K562 (cell line): ENCODE measurements around the gene RWDD1. TPM values are rescaled to one million over a fixed set of nuclear protein-coding genes. Genes with fewer than 3 reads are reported as not detected.

Experiments used
- ATAC-seq: fragments of 200-7000 bp; cut with Tn5 transposase; 3 replicates; pipeline ENCODE4 v1.9.1; 2020; ENCODE audit warnings: moderate library complexity
- BruUV-seq: library from RNA; stranded (reverse); fragments of 400-500 nt; replicated peaks from 2 replicates; lab custom pipeline; 2021; lab: Mats Ljungman, UMichigan
- CTCF ChIA-PET: fragments of 300-600 bp; formaldehyde crosslinking; extraction: SDS; loops from one replicate; lab custom pipeline; 2021; ENCODE audit warnings: low intra/inter-chr PET ratio; lab: Yijun Ruan, JAX
- POLR2A ChIA-PET: fragments of 300-600, 350-650 bp; sonication (Branson Sonifier 250); formaldehyde crosslinking; extraction: SDS; loops from one replicate; lab custom pipeline; 2021; ENCODE audit warnings: antibody characterized with exemption, inconsistent platforms; lab: Yijun Ruan, JAX
- DNase-seq, 4 experiments: peaks; one replicate each; pipeline versions ENCODE4 v3.0.0 to v3.0.0-alpha.2; 2011 to 2018; ENCODE audit warnings: low spot score in 3 of 4, mixed read lengths in 3 of 4; ENCODE audit errors: extremely low read depth in 1 of 4
- FAIRE-seq: peaks from 2 replicates; lab custom pipeline; 2011; peaks lifted over from hg19 to GRCh38; lab: Jason Lieb, UNC
- H2AFZ ChIP-seq: 2 replicates; pipeline ENCODE4 v1.6.0; 2011; ENCODE audit warnings: low read depth, low read length, control low read depth, inconsistent platforms
- H3K27ac ChIP-seq: fragments of 200-600 bp; 3 replicates; pipeline ENCODE4 v1.8.0; 2011; ENCODE audit warnings: low read depth, mild to moderate bottlenecking, control low read depth, inconsistent platforms, low read length, moderate library complexity, mixed read lengths; ENCODE audit errors: extremely low read depth
- H3K27me3 ChIP-seq, 2 experiments: fragments of 300-600 bp in 1 of 2; 2 replicates in 1 of 2; 3 replicates in 1 of 2; pipeline versions ENCODE4 v1.6.0 to v1.8.0; 2011; ENCODE audit warnings: inconsistent platforms in 2 of 2, low read length in 2 of 2, mild to moderate bottlenecking in 1 of 2, mixed read lengths in 1 of 2, moderate library complexity in 1 of 2; ENCODE audit not compliant: control insufficient read depth in 2 of 2, insufficient read depth in 2 of 2
- H3K36me3 ChIP-seq: fragments of 300-600 bp; 3 replicates; pipeline ENCODE4 v1.8.0; 2011; ENCODE audit warnings: mild to moderate bottlenecking, low read length, inconsistent platforms; ENCODE audit not compliant: control insufficient read depth, insufficient read depth
- H3K4me1 ChIP-seq, 2 experiments: fragments of 200-600 bp in 1 of 2; replicated peaks in 1 of 2; 2 replicates in 1 of 2; 3 replicates in 1 of 2; pipeline versions ENCODE4 v1.5.1 to v1.8.0; 2011; ENCODE audit warnings: inconsistent platforms in 2 of 2, low read length in 2 of 2, mild to moderate bottlenecking in 1 of 2, mixed read lengths in 1 of 2, moderate library complexity in 1 of 2; ENCODE audit not compliant: control insufficient read depth in 2 of 2, insufficient read depth in 2 of 2
- H3K4me2 ChIP-seq: 2 replicates; pipeline ENCODE4 v1.6.1; 2011; ENCODE audit warnings: low read length, control low read depth, inconsistent platforms, mixed read lengths; ENCODE audit not compliant: insufficient read depth
- H3K4me3 ChIP-seq: fragments of 200-600 bp; sonication (generic), shearing (Covaris generic); 2 replicates; pipeline ENCODE4 v1.5.1; 2016; ENCODE audit warnings: control low read depth, inconsistent platforms
- H3K79me2 ChIP-seq: fragments of 200-600 bp; 3 replicates; pipeline ENCODE4 v1.8.0; 2011; ENCODE audit warnings: low read length, inconsistent platforms; ENCODE audit not compliant: control insufficient read depth, insufficient read depth
- H3K9ac ChIP-seq, 2 experiments: 2 replicates each; pipeline versions ENCODE4 v1.6.0 to v1.6.1; 2011; ENCODE audit warnings: low read depth in 2 of 2, low read length in 2 of 2, control low read depth in 1 of 2, inconsistent platforms in 1 of 2, mild to moderate bottlenecking in 1 of 2, mixed read lengths in 1 of 2; ENCODE audit not compliant: insufficient read depth in 1 of 2
- H3K9me1 ChIP-seq: one replicate; pipeline ENCODE4 v1.6.0; 2011; ENCODE audit warnings: inconsistent platforms, mild to moderate bottlenecking, low read length, moderate library complexity; ENCODE audit not compliant: control insufficient read depth, insufficient read depth
- H3K9me3 ChIP-seq: replicated peaks from 2 replicates; pipeline ENCODE4 v1.5.1; 2011; ENCODE audit warnings: low read depth, low read length, inconsistent platforms; ENCODE audit not compliant: control insufficient read depth, insufficient read depth
- H4K20me1 ChIP-seq: replicated peaks from 2 replicates; pipeline ENCODE4 v1.6.1; 2011; ENCODE audit warnings: low read length, inconsistent platforms, mixed read lengths; ENCODE audit not compliant: control insufficient read depth, insufficient read depth
- ARNT ChIP-seq, 2 experiments: fragments of 450-650 bp; IDR thresholded peaks; 2 replicates each; pipeline ENCODE4 v1.6.1; 2016; ENCODE audit warnings: mild to moderate bottlenecking in 1 of 2
- CHAMP1 ChIP-seq: fragments of 450-650 bp; IDR thresholded peaks from 2 replicates; pipeline ENCODE4 v1.6.1; 2016; ENCODE audit warnings: mild to moderate bottlenecking
- EHMT2 ChIP-seq: fragments of 450-650 bp; IDR thresholded peaks from 2 replicates; pipeline ENCODE4 v1.6.1; 2018; ENCODE audit warnings: antibody characterized with exemption
- FIP1L1 ChIP-seq: fragments of 200-400 bp; formaldehyde crosslinking; IDR thresholded peaks from 2 replicates; pipeline ENCODE4 v1.6.1; 2018; ENCODE audit warnings: mild to moderate bottlenecking, low read depth, low read length; ENCODE audit not compliant: poor library complexity, severe bottlenecking
- KLF6 ChIP-seq: fragments of 250-450 bp; sonication (Bioruptor Pico); IDR thresholded peaks from 2 replicates; pipeline ENCODE4 v1.4.0; 2020; ENCODE audit warnings: mild to moderate bottlenecking, moderate library complexity, borderline replicate concordance
- MNT ChIP-seq, 2 experiments: fragments of 450-650 bp; conservative IDR thresholded peaks; 2 replicates each; pipeline ENCODE4 v1.6.1; 2017; ENCODE audit warnings: mild to moderate bottlenecking in 2 of 2, moderate library complexity in 2 of 2
- MYNN ChIP-seq, 2 experiments: sonication (generic); formaldehyde crosslinking in 1 of 2; IDR thresholded peaks; 2 replicates each; pipeline versions ENCODE4 v1.5.0 to v1.6.1; 2016 to 2020; ENCODE audit warnings: antibody characterized with exemption in 1 of 2, missing genetic modification reagents in 1 of 2
- NFIC ChIP-seq: fragments of 450-650 bp; IDR thresholded peaks from 2 replicates; pipeline ENCODE4 v1.6.1; 2017; ENCODE audit warnings: mild to moderate bottlenecking, inconsistent platforms
- NONO ChIP-seq, 2 experiments: fragments of 200-400 bp in 1 of 2; fragments of 450-650 bp in 1 of 2; formaldehyde crosslinking in 1 of 2; IDR thresholded peaks; 2 replicates each; pipeline ENCODE4 v1.6.1; 2017; ENCODE audit warnings: low read depth in 2 of 2, mild to moderate bottlenecking in 2 of 2, moderate library complexity in 2 of 2, low read length in 1 of 2
- PHF8 ChIP-seq: fragments of 200-600 bp; sonication (generic); IDR thresholded peaks from 2 replicates; pipeline ENCODE4 v1.6.1; 2012; ENCODE audit warnings: mixed run types, mild to moderate bottlenecking, inconsistent platforms, low read length, moderate library complexity, borderline replicate concordance
- TAF9B ChIP-seq: fragments of 450-650 bp; IDR thresholded peaks from 2 replicates; pipeline ENCODE4 v1.6.1; 2018; ENCODE audit warnings: mild to moderate bottlenecking; ENCODE audit not compliant: partially characterized antibody
- TCF3 ChIP-seq: sonication (generic); formaldehyde crosslinking; IDR thresholded peaks from 2 replicates; pipeline ENCODE4 v1.4.0; 2020; ENCODE audit warnings: mild to moderate bottlenecking, missing genetic modification reagents
- ZNF239 ChIP-seq: fragments of 250-450 bp; sonication (Bioruptor Pico); IDR thresholded peaks from 2 replicates; pipeline ENCODE4 v1.4.0; 2020; ENCODE audit warnings: mild to moderate bottlenecking
- ZNF449 ChIP-seq: fragments of 250-450 bp; sonication (Bioruptor Pico); IDR thresholded peaks from 2 replicates; pipeline ENCODE4 v1.8.0; 2022; ENCODE audit warnings: moderate library complexity, mild to moderate bottlenecking, inconsistent platforms
- ZNF699 ChIP-seq: fragments of 250-450 bp; sonication (Bioruptor Pico); IDR thresholded peaks from 2 replicates; pipeline ENCODE4 v1.8.0; 2021; ENCODE audit warnings: mild to moderate bottlenecking, moderate library complexity; ENCODE audit not compliant: insufficient replicate concordance
- WGBS: fragments of 100-300 bp; shearing (Covaris generic); methylation state at CpG from one replicate; pipeline ENCODE4 v1.1.6; 2016; ENCODE audit warnings: low coverage, mixed read lengths; ENCODE audit not compliant: insufficient coverage; ENCODE audit errors: missing lambda C conversion rate; 5-methylcytosine and 5-hydroxymethylcytosine counted together
- in situ Hi-C: fragments of 300-500 bp; cut with MboI; formaldehyde crosslinking; loops from 4 replicates; pipeline ENCODE4 v1.15.0; 2018; ENCODE audit warnings: inconsistent platforms, mixed read lengths
- intact Hi-C: fragments of 100-400 bp; cut with micrococcal nuclease; formaldehyde crosslinking; loops from 2 replicates; pipeline ENCODE4 v1.14.2; 2022
- polyA plus RNA-seq, 8 experiments: library from polyadenylated mRNA; depleted of rRNA in 4 of 8; stranded (reverse) in 5 of 8; unstranded in 3 of 8; fragments of >200 nt; fragmentation: Nextera tagmentation in 2 of 8; fragmentation: Illumina TruSeq in 1 of 8; extraction: Ambion mirVana in 2 of 8; extraction: Trizol in 1 of 8; gene quantifications; 2 replicates each; pipeline versions ENCODE4 v1.2.1 to v1.2.3, GENCODE V29; 2011 to 2014; ENCODE audit warnings: inconsistent platforms in 1 of 8, missing spikeins in 1 of 8
- total RNA-seq, 7 experiments: library from RNA; depleted of rRNA in 6 of 7; stranded (reverse); fragments of >200 nt in 6 of 7; fragmentation: Illumina TruSeq in 2 of 7; extraction: Trizol in 2 of 7; gene quantifications; 2 replicates each; pipeline versions ENCODE4 v1.2.1 to v1.2.3, GENCODE V29; 2011 to 2021; ENCODE audit warnings: low replicate concordance in 1 of 7

The RWDD1 gene
- total and polyA plus RNA-seq, 9 of the 15 experiments (the other 6 are each of a cell fraction or from before 2014, with no cell fraction given): 31.9 to 89.8 (median 48.7) TPM

GRCh38 chr6:116595247-116595646 is 23.9 kb downstream of the RWDD1 start (continued):
- TF ChIP-seq ZNF449: no peak
- TF ChIP-seq PHF8: no peak
- TF ChIP-seq TCF3: no peak
- TF ChIP-seq MYNN (IDR thresholded peaks at IDR 0.05): no peak
- no peak for TF ChIP-seq MYNN (CRISPR knock-in tag; IDR thresholded peaks at IDR 0.05)
- TF ChIP-seq NONO (IDR thresholded peaks at IDR 0.05; ENCODE audit: low read depth in 2 of 2, low read length in 1 of 2): no peak
- TF ChIP-seq FIP1L1: no peak
- no peak for TF ChIP-seq ZNF239 (CRISPR knock-in tag)
- no peak for TF ChIP-seq NFIC
- no peak for TF ChIP-seq ZNF699 (CRISPR knock-in tag)
- TF ChIP-seq KLF6: no peak

GRCh38 chr6:116596815-116597214 is 25.5 kb downstream of the RWDD1 start:
- DNase-seq: peak in 3 of 4 experiments; percentile 17 to 34 (median 19)
- BruUV-seq: no TSS peak
- Histone ChIP-seq H3K79me2 (no peaks in the 10 kb centered on the region), H3K27me3 (no peaks in the 10 kb centered on the region), H3K4me2 (no peak overlapping the region), H3K36me3 (peaks cover 22% of the 10 kb centered on the region; the same call in 2 of the 3 replicates), H3K4me1 (no peaks in the 10 kb centered on the region), H3K9ac (no peak overlapping the region), H3K9me1 (no peaks in the 10 kb centered on the region), H3K27ac (no peak overlapping the region), H4K20me1 (no peaks in the 10 kb centered on the region), H3K9me3 (no peaks in the 10 kb centered on the region), H3K4me3 (no peak overlapping the region), H2AFZ (no peak overlapping the region)
- 21% methylated on average over 2 of the region's 4 CpGs for WGBS
- ChIA-PET POLR2A (interaction anchor here (1.1 kb wide), 1 partner anchor 26 kb away, joined by 3 read pairs; the partner anchor contains the start of gene RWDD1), CTCF (no interaction called here)
- in situ Hi-C loops (no loop called here), intact Hi-C loops (no loop called here)
- peak; percentile 49; the same call in 1 of the 3 replicates for ATAC-seq
- FAIRE-seq: no peak
- TF ChIP-seq CHAMP1: peak; percentile 32; the same call in 1 of the 2 replicates
- TF ChIP-seq ARNT (IDR thresholded peaks at IDR 0.05): no peak
- no peak for TF ChIP-seq TAF9B
- TF ChIP-seq EHMT2: peak; percentile 98
- 0 out of 4 replicates have a peak, but pooled peaks of 1 of the 2 experiments have one; percentile 8 for TF ChIP-seq MNT (conservative IDR thresholded peaks at IDR 0.05)
